Effector CD4-positive, alpha-beta T cell (primary cell): ENCODE data around the gene ITGA3.
A peak's percentile ranks its signal among the peaks of the same experiment; 100 is the strongest.

Experiments
- DNase-seq: peaks from one replicate; pipeline ENCODE4 v3.0.0-alpha.2; 2020

The ITGA3 gene

DNA sequence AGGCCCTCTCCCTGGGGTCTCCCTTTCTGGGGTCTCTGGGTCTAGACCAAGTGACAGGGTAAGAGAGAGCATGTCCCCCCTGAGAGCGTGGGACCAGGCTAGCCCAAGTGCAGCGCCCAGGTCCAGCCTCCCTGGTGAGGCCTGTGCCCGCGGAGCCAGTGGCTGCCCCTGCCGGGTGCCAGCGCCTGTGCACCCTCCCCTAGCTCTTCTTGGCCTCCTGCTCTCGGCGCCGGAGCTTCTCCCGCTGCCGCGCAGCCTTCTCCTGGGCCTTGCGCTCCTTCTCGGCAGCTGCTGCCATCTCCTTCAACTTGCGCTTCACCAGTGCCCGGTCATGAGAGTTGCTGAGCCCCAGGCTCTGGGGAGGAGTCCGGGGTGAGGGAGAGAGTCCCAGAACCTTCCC lies 56.8 kb downstream of the ITGA3 start:
- DNase-seq, result no peak

DNA sequence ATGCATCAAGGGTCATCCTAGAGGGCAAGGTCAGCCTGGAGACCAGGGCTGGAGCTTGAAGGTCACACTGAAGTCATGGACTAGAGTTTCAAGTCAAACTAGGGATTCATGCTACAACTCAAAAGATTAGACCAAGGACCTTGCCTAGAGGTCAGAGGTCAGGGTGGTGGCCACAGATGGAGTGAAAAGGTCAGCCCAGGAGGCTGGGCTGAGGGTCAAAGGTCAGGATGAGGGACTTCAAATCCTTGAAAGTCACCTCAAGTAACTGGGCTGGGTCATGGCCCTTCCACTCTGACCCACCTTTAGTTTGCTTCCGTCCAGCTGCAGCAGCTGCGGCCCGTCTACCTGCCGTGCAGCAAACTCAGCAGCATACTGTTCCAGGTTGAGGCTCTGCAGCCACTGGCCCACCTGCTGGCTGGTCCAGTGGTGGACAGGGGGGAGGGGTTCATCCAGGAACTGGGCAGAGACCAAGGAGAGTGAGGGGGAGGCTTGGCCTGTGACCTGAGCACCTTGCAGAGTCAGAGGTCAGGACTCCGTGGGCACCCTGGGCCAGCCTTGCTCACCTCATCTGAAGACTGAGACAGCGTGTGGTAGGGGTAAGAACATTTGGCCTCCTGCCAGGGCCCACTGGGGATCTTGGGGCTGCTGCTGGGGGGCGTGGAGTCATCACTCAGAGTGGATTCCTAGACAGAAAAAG lies 57.9 kb downstream of the ITGA3 start:
- no peak for DNase-seq

DNA sequence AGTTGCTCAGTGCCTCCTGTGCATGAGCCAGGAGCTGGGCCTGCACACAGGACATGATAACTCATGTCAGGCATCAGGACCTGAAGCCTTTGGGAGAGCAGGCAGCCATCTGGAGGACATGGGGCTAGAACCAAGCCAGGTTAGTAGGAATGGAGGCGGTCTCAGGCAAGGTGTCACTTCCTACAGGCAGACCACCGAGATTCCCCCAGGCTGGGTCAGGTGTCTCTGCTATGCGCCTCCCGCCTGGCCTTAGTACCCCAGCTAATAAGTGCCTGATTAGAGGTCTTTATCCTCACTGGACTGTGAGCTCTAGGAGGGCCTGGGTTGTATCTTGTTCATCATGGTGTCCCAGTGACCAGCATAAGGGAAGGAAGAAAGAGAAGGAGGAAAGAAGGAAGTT lies 58.5 kb downstream of the ITGA3 start:
- no peak for DNase-seq

DNA sequence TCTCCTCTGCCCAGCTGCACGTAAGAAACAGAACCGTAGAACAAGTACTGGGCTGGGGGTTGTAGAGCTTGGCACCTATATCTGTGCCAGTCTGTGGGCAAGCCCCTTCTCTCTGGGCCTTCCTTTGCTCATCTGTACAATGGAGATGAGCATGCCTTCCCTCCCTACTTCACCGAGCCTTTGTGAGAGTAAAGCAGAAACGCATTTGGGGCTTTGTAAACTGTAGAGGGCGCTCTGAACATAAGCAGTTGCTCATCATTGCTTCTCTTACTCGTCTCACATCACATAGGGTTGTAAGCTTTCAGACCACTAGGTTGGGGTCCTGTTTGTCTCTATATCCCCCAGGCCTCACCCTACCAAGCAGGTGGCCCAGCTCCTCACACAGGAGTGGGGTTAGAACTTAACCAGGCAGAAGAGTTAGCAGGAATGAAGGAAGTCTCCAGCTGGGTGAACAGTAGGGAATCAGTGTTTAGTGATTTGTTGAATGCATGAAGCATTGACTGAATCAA lies 59.0 kb downstream of the ITGA3 start:
- no peak for DNase-seq

DNA sequence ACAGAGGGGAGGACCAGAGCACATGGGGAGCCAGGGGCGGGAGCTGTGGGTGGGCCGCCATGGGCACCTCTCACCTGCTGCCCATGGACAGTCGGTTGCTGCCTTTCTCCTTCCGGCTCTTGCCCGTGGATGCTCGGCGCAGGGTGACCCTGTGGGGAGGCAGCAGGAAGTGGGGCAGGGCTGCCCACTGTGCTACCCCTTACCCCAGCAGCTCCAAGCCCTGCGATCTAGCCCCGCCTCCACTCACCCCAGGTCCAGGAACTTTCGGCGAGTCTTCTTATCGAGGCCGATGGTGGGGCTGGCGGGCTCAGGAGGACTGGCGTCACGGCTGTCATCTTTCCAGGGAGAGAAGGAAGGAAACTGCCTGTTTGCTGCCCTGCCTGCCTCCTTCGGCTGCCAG lies 59.8 kb downstream of the ITGA3 start:
- DNase-seq, result no peak

DNA sequence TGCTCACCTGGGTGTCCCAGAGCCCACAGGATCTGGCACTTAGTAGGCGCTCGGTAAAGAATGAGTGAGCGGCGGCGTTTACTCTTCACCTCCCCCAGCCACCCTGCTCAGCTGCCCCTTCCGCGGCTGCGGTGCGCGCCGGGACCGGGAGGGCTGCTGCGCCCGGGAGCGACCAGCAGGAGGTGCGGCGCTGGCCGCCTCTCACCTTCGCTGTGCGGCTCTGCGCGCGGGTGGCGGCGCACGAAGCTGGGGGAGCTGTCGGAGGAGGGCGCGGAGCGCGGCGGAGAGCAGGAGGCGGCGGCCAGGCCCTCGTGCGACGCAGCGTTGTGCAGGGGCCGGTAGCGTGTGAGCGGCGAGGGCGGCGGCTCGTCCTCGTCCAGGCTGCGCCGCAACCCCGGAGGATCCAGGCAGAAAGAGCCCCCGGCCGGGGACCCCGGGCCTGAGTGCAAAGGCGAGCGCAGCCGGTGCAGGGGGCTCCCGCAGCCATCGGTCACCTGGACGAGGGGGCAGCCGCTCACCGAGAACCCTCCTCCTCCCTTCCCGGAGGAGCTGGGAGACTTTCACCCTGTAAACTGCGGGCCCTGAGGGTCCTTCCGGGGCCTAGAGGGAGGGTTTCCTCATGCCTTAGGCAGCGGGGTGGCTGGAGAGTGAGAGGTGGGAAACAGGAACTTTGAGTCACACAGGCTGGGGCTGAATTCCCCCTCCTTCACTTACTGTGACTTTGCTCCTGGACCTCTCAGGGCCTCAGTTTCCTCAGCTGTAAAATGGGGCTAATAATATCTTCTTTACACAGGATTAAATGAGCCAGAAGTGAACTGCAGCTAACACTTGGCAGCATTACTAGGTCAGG lies 61.5 kb downstream of the ITGA3 start:
- peak; percentile 44 for DNase-seq

DNA sequence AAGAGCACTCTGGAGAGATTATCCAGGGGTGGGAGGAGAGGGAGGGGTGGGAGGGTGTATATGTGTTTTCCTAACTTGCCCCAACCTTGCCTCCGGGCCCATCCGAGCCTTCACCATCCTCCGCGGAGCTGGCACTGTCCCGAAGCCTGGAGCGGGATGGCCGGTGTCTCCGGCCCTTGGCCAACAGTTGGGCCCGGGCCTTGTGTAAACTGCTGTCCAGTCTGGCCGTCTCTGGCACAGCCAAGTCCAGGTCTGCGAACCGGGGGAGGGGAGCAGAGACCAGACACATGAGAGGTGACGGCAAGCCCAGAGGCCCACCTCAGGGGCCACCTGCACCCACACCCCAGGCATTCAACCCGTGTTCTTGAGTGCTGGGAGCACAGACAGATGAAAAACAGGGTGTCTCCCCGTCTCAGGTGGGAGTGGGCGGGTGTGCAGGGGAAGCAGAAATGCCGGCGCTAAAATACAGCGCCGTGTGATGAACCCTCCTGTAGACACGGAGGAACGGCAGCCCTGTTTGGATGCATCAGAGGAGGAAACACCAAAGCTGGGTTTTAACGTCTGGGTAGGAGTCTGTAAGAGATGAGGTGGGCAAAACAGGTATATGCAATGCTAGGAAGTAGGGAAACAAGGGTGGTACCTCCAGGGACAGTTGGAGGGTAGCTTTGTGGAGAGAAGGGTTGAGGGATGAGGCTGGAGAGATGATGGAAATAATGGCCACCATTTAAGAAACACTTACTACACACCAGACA lies 62.3 kb downstream of the ITGA3 start:
- no peak for DNase-seq

DNA sequence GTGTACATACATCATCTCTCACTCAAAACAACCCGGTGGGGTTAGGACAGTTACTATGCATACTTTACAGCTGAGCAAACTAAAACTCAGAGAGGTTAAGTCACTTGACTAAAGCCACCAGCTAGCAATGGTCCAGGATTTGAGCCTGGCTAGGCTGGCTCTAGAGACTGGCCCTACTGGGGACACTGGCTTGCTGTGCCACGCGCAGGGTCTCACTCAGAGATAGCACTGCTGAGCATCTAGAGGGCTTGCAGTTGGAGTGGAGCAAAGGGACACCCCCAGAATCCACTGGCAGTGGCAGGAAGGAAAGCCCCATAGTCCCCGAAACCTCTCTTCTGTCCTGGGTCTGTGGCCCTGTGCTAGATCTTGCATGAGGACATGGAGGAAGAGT lies 62.9 kb downstream of the ITGA3 start:
- no peak for DNase-seq

DNA sequence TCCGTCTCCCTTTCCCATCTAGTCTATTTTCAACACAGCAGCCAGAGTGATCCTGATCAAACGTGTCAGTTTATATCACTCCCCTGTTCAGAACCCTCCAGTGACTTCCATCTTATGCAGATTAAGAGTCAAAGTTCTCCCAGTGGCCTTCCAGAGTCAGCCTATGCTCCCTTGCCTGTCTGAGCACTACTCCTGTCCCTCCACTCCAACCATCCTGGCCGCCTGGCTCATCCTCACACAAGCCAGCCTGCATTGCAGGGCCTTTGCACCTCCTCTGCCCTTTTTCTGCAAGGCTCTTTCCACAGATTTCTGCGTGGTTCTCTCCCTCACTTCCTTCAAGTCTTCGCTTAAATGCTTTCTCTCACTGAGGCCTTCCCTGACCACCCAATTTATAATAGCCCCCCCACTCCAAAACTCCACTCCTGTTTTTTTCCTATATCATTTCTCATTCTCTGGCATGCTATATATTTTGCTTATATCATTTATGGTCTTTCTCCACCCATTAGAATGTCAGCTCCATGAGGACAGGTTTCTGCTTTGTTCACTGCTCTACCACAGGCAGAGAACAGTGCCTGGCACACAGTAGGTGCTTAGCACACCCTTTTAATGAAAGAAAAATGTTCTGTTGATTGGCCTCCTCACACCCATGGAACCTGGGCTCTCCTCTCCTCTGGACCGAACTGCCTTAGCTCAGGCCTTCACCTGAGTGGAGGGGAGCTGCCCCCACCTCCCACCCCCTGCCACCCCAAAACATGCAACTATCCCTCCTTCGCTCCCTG lies 64.8 kb downstream of the ITGA3 start:
- no peak for DNase-seq

DNA sequence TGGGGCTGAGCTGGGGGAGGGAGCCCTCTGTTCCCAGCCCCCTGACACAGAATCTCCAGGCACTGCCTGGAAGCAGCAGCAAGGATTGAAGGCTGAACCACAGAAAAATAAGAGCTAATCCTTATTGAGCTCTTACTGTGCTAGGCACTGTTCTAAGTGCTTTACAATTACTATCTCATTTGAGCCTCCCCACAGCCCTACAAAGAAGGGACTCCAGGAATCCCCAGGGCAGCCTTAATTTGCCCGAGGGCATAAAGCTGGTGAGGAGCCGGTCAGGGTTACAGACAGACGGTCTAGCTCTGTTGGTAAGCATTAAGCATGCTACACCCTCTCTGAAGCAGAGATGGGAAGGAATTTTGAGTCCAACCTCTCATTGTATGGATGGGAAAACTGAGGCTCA lies 67.0 kb downstream of the ITGA3 start:
- DNase-seq, result no peak

DNA sequence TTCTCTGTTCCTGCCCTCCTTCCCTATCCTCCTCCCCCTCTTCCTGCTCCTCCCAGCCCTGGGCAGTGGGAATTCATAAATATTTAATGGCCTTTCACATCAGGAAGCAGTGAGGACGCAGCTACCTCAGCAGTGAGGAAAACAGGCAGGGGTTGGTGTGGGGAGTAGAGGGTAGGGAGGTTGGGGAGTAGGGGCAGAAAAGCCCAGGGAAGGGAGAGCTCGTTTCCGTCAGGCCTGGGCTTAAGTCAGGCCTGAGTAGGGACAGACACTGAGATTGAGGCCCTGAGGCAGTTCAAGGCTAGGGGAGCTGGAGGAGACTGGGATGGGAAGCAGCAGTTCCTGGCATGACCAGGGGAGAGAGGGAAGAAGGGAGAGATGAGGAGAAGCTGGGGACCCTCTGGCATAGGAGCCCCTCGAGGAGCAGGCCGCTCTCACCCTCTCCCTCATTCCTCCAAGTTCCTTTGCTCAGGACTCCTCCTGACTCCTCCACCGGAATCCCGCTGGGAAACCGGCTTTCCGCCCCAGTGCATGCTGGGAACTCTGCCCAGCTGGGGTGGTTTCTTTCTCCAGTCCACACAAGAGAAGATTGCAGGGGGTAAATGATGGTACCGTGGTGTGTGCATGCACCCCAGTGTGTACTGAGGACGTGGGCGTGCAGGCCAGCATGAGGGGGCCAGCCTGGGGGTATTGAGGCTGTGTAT lies 67.9 kb downstream of the ITGA3 start:
- DNase-seq, result no peak

DNA sequence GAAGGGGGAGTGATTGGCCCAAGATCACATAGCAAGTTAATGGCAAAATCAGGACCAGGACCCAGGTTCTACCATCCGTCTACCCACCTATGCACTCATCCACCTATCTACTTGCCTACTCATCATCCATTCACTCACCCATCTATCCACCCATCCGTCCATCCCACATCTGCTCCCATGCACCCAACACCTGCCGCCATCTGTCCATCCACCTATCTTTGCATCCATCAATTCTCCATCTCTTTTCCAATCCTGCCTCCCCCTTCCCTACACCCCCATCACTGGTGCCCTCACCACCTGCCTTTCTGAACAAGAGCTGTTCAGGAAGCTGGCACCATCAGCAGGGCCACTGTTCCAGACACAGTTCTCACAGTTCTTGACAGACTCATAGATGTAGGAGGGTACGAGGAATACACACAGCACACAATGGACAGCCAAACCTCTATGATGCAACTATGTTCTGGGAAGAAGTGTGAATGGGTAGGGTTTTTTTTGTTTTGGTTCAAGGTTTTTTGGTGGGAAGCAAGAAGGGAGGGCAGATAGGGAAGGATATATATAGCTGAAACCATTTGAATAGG lies 69.6 kb downstream of the ITGA3 start:
- DNase-seq, result no peak

DNA sequence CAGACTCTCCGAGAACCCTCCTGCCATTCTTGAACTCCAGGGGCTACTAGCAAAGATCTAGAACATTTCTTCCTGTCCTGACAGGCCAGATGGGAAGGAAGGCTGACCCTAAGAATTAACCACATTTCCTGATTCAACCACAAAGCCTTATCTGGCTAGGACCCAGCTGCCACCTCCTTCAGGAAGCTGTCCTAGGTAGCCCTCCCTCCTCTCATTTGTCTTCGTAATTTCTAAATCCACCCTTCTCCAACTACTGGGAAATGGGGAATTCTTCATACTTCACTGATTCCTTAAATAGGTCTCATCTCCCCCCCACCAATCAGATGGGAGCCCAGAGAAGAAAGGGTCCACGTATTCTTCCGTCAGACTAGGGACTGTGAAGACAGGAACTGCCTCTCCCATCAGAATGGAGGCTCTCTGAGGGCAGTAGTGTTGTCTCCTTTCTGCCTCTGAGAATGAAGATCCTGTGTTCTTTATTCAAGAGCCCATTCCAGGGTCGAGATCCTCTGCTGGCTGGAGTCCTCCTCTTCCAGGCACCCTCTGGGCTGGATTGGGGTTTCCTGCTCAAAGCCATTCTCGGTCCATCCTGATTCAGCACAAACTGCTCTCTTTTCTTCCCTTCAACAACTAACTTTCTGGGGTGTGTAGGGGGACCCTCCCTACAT lies 71.9 kb downstream of the ITGA3 start:
- DNase-seq, result no peak

DNA sequence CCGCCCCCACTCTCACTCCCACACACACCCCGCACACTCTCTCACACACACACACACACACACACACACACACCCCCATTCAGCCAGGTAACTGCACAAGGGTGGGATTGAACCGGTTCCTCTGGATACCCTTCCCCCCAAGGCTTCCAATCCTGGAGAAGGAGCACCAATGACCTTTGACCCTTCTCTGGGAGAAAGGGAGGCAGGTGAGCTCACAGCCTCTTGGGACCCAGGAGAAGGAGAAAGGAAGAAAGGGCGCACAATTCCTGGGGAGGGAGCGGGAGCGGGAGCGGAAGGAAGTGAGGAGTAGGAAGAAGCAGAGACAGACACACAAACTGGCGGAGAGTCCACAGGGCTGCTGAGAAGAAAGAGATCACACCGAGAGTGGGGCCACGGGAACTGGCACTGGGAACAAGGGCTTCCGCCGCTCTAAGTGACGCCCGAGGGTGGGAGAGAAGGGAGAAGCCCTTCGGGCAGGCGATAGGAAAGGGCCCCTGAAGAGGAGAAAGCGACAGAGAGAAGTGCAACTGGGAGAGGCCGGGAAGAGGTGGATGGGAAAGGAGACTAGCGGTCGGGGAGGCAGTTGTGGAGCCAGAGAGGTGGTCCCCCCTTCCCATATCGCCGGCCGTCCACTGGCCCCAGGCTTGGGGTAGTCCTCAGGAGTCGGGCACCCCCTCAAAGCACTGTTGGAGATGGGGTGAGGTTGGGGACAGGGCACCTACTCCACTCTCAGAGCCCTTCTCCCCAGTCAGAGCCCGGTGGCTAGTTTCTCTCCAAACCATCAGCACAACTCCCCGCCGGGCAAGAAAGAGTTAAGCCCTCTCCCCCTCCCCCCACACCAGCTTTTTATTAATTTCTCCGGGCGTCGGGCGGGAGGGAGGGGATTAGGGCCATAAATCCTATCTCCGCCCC lies 72.8 kb downstream of the ITGA3 start:
- no peak for DNase-seq

DNA sequence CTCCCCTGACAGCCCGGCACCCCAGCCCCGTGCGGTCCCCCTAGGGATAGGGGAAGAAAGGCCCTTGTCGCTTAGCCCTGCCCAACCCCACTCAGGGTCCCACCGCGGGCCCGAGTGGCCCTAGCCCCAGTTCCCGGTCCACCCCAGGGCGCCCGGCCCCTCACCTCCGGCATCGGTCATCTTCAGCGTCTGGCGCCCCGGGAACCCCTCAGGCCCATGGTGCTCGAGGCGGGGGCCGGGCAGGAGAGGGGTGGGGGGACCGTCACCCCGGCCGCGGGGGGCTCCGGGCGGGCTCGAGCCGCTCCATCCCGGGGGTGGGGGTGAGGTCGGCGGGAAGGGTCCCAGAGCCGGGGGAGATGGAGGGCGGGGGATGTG lies 73.4 kb downstream of the ITGA3 start:
- DNase-seq, result no peak

DNA sequence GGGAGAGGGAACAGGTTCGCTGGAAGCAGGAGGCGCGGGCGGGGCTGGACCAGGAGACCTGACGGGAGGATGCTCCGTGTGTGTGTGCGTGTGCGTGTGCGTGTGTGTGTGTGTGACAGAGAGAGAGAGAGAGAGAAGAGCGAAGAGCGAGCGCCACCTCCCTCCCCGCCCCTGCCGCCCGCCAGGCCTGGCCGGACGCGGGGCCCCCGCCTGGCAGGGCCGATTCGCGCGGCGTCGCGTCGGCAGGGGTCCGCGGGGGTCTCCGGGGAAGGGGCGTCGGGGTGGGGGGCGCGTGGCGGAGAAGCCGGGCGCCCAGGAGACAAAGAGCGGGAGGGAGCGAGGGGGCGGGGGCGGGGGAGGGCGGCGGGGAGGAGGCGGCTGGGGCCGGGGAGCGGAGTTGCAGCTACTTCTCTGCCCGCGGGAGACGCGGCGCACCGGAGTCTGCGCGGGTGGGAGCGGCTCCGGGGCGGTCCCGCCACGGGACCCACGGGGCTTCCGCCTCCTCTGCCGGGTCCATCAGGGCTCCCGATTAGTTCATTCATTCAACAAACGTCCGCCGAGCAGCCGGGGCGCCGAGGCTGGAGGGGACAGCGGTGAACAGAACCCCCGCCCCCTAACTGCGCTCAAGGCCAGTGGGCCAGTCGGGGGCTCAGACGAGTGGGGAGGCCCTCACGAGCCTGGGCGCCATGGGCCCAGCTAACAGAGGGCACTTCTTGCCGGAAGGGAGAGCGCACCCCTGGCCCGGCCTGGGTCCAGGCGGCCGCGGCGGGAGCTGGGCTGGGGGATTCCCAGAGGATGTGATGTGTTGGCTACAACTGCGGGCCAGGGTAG lies 74.0 kb downstream of the ITGA3 start, which contains the start of gene SAMD14:
Gene SAMD14, minus strand, starts transcription at position 433 of the 831 bp plus-strand sequence. CDS start 5,201 bp downstream, outside the sequence.
- peak; percentile 29 for DNase-seq

DNA sequence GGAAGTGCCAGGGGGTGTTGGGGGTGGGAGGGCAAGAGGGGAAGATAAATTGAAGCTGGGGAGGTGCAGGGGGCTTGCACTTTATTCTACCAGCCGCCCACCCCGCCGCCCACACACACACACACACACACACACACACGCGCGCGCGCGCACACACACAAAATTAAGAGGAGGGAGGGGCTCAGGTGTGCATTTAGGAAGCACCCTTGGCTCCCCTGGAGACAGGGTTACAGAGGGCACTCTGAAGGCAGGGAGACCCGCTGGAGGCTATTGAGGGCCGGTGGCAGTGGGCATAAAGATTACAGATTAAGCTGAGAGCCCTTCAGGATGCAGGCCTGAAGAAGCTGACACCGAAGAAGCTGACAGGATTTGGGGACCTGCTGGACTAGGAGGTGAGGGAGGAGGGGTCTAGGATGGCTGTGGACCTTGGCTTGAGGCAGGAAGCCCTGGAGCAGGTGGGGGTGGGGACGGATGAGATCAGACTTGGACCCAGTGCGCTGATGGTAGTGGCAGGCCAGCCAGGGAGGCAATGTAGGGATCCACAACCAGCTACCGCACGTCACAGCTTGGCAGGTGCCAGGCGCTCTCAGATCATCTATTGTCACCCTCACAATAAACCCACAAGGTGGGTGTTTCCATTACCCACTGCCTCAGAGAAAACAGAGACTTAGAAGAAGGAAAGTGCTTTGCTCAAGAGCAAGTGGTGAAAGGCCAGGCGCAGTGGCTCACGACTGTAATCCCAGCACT lies 74.8 kb downstream of the ITGA3 start:
- no peak for DNase-seq
